HG02798 (cell line): ENCODE data around the gene ARHGAP28.

Source experiments
- ATAC-seq: cut with Tn5 transposase; IDR thresholded peaks from one replicate; pipeline ENCODE4 v1.9.1; 2021; ENCODE audit warnings: mild to moderate bottlenecking; ENCODE audit not compliant: unreplicated experiment, poor library complexity

ARHGAP28 gene

DNA sequence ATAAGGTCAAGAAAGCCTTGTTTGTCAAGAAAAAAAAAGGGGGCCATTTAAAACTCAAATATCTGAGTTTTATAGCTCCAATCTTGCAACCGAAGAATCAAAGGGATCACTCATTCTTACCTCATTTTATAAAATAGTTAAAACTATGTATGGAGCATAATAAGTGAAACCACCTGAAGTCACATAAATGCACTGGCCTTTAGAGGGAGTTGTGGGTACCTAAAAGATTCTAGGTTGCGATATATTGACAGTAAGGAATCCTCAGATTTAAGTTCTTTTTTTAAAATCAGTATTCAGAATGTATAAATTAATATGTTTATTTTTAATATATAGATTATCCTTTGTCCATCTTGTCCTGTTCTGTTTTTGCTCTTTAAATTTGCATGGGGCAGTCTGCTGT, 3.4 kb downstream of the ARHGAP28 start:
- no peak for ATAC-seq

DNA sequence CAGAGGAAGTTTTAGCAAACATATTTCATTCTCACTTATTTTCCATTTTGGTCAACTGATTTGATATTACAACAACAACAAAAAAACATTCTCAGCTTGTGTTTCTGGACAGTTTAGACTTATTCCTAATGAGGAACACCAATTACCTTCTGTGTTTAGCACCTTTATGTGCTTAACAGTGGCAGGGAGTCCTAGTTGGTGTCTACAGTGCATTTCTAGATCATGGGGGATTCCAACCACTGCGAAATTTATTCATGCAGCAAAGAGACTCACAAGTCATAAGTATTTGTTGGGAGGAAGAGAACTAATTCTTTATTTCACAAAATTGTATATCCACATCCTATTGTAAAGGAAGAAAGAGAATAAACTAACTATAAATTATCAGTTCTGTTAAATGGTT, 4.2 kb downstream of the ARHGAP28 start:
- ATAC-seq = no peak

DNA sequence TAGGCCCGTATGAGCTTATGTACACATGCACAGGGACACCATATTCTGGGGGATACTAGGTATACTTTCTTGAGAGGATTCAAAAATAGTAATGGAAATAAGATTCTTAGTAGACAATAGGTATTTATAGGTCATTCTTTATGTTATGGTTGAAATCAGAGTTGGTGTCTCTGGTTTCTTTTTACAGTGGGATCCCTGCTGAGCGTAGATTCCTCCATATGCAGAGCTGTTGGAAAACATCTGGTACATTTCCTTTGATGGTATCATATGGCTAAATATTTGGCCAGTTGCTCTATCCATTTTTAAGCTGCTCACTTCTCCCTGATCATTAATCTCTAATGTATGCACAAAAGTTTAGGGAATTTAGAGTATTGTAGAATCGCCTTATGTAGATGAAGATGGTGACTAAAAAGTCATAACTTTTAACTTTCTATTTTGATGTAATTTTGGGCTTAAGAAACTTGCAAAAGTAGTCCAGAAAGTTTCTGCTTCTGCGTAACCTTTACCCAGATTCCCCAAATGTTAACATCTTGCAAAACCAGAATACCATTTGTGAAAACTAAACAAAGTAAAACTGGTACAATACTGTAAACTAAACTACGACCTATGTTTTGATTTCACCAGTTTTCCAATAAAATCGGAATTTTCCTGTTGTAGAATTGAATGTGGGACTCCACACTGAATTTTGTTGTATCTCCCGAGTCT, 5.4 kb downstream of the ARHGAP28 start:
- ATAC-seq = no peak

DNA sequence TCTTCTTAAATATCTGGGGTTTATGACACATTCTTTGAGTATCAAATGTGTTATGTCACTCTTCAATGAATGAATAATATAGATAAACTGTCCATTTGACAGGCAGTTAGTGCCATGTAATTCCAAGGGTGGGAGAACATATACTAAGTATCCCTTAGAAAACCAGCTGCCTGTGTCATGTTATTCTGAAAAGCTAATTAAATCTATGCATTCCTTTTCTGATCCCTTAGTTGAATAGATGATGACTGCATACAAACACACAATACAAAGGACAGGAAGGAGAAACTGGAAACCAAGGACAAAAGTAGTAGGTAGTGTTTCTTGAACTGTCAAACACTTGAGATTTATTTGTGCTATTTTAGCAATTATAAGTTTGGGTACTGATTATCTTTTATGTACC, 8.3 kb downstream of the ARHGAP28 start:
- no peak for ATAC-seq

DNA sequence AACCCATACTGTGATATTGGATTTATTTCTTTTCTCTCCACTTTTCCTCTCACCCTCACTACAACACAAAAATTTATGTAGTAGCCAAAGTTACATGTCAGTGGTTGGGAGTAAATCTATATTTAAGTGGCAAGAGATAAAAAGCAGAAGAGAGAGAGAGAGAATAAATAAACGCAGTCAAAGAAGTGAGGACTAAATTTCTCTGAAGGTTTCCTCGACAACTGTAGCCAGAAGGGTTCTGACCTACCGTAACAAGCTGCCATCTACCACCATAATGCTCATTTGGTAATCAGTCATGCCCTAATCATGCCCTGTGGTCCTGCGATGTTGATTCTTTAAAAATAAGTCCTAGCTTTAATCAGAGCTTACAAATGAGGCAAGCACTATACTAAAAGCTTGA, 9.1 kb downstream of the ARHGAP28 start:
- ATAC-seq = no peak

DNA sequence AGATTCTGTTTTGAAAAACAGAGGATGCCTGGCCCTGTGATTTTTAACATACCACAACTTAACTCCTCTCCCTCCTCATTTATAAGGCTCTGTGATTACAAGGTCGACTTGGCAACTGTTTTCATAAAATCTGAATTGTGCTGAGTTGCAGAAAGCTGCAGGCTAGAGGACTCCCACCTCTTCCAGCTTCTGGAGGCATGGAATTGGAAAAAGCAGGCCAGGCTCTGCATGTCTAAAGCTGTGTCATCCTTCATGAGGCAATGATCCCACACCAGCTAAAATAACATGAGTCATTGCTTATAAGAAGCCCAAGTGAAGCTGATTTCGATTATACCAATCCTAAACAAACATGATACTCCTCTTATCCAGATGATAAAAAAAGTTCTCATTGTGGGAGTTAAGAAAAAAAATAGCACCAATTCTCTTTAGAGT, 11.7 kb downstream of the ARHGAP28 start:
- ATAC-seq = no peak

- ATAC-seq = no peak
Measured at GRCh38 chr18:6741786-6742185, 12.3 kb downstream of the ARHGAP28 start.

DNA sequence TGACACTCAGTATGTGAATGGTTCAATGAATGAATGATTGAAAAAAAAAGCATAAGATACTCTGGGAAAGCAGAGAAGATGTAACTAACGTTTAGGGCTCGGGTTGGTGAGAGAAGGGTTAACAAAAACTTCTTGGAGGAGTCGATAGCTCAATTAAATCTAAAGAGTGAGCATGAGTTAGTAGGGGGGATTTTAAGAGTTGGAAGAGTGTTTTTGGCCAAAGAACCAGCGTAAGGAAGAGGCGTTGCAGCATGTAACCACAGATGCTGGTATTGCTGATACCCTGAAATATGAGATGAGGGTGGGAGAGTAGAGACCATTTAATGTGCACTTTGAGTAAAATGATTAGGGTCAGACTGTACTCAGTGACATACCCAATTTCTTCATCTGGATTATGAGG, 14.5 kb downstream of the ARHGAP28 start:
- no peak for ATAC-seq

DNA sequence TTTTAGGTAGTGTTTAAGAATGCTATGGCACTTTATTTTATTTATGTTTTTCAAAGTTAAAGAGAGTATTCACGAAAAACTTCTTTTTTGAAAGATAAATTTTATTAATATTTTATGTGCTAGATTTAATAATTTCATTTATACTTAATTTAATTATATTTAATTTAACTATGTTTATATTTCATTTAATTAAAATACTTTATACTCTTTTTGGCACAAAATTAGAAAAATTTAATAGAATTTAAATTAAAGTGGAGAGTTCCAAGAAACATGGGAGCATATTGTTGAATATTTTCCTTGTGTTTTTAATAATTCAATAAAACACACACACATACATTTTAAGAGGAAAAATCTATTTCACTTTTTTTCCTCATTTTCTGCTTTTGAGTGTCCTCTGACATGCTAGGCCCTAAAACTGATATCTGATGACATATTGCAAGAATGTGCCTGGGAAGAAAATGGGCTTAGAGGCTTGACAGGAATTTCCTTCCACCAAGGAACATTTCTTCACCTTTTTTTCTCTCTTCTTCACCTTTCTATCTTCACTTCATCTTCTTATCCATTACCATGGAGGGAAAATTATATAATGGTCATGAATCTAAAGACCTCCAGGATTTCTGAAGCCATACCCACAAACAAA, 15.4 kb downstream of the ARHGAP28 start:
- no peak for ATAC-seq

- ATAC-seq = no peak
Measured at GRCh38 chr18:6745504-6746031, 16.1 kb downstream of the ARHGAP28 start.

DNA sequence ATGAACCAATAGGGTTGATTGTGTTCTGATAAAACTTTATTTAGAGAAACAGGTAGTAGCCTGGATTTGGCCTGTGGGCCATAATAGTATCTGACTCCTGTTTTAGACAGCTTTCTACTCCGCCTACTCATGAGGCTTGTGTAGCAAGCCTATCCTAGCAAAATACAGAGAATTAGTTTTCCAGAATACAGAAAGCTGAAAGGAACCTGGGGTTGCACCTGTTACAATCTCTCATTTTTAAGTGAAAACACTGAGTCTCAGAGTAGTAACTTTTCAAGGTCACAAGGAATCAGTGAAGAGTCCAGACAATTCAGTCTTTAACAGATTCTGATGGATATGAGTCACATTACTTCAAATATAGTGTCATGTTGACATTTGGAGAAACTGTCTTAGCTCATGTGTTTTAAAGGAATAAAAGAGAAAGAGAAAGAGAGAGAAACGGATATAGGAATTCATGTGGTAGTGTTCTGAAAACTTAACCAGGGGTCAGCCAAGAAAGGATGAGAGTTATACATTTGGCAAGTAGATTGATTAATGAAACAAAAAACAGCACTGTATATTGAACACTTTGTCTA, 17.0 kb downstream of the ARHGAP28 start:
- no peak for ATAC-seq

GRCh38 chr18:6747646-6748045, 18.1 kb downstream of the ARHGAP28 start:
- ATAC-seq = no peak

DNA sequence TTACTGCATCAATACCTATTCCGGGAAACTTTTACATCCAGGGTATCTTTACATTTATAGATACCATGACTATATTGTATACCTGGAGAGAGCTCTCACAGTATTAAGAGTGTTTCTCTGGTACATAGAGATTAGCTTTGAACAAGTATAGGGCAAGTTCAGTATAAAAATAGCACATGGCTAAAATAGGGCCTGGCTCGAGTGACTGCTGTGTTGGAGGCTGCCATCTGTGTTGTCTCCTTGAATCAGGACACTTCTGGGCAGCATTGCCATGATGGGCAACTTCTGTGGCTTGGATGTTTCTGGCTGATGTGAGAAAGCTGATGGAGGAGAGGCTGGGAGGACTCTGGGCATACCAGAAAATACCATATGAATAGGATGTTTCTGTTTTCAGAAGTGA, 18.7 kb downstream of the ARHGAP28 start:
- ATAC-seq = no peak

DNA sequence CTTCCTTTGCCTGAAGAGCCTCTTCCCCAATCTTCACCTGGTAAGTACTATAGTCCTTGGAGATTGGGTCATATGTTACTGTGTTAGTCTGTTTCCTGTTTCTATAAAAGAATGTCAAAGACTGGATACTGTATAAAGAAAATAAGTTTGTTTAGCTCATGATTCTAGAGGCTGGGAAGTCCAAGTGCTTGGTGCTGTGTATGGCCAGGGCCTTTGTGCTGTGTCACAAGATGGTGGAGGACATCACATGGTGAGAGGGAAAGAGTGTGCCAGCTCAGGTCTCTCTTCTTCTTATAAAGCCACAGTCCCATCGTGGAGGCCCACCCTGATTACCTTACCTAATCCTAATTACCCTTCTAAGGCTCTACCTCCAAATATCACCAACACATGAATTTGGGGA, 20.9 kb downstream of the ARHGAP28 start:
- ATAC-seq = no peak

- no peak for ATAC-seq
Measured at GRCh38 chr18:6751222-6751621, 21.7 kb downstream of the ARHGAP28 start.

GRCh38 chr18:6752202-6752860, 22.8 kb downstream of the ARHGAP28 start:
- no peak for ATAC-seq

- ATAC-seq = no peak
Measured at GRCh38 chr18:6755107-6755506, 25.6 kb downstream of the ARHGAP28 start.

GRCh38 chr18:6757931-6758330, 28.4 kb downstream of the ARHGAP28 start:
- no peak for ATAC-seq

DNA sequence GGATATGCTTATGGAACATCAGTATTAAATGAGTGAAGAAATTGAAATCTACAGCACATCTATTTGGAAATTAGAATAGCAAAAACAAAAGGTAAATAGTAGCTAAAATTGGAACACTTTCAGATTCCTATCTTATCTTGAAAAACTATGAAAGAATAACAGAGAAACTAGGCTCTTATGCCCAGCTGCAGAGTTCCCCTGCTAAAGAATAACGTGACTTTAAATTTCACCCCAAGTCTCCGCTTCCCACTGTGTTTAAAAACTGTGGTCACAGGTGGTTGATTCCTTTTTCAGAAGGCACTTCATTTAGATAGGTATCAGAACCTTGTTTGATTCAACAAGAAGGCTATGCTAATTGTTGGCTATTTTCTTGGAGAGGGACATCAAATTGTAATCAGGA, 30.1 kb downstream of the ARHGAP28 start:
- no peak for ATAC-seq

GRCh38 chr18:6763524-6763923, 34.0 kb downstream of the ARHGAP28 start:
- ATAC-seq = no peak

DNA sequence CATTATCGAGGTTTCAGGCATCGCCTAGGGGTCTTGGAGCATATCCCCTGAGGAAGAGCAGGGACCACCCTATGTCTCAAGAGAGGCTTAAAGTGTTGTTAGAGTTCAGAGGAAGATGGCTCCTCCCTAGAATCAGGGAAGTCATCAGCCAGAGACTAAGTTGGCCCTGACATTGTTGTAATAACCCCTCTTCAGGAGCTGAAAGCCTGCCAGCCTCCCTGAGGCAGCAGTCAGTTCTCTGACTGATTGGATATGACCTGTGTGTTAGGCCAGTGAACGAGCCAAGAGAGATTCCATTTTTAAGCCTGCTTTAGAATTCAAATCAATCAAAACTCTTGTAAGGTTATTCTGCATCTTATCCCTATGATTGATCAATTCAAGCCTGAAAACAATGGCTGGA, 34.9 kb downstream of the ARHGAP28 start:
- ATAC-seq = no peak
